B cell (primary cell): ENCODE measurements around the gene RSPH1. TPM values are rescaled to one million over a fixed set of nuclear protein-coding genes. Genes with fewer than 3 reads are reported as not detected.

Experiments
- ATAC-seq: fragments of 200-7000 bp; cut with Tn5 transposase; one replicate; pipeline ENCODE4 v1.10.0; 2021; ENCODE audit warnings: low read depth, mild to moderate bottlenecking, moderate number of reproducible peaks, moderate library complexity
- CTCF ChIA-PET: fragments of 350-600 bp; sonication (Branson Sonifier 250); formaldehyde crosslinking; loops from one replicate; lab custom pipeline; 2021; ENCODE audit warnings: antibody characterized with exemption, inconsistent platforms; lab: Charles Lee
- POLR2A ChIA-PET: fragments of 350-600 bp; sonication (Branson Sonifier 250); formaldehyde crosslinking; loops from one replicate; lab custom pipeline; 2021; ENCODE audit warnings: antibody characterized with exemption; lab: Charles Lee
- DNase-seq: peaks from one replicate; pipeline ENCODE4 v3.0.0; 2013
- H2AFZ ChIP-seq: 2 replicates; pipeline ENCODE4 v1.6.1; 2012; ENCODE audit warnings: mild to moderate bottlenecking, low read depth, low read length; ENCODE audit not compliant: insufficient read depth, poor library complexity, severe bottlenecking
- H3K27ac ChIP-seq, 2 donors: 1 replicate in 1 of 2; 2 replicates in 1 of 2; pipeline ENCODE4 v1.5.1; 2012 to 2013; ENCODE audit warnings: low read length in 2 of 2, mild to moderate bottlenecking in 2 of 2, moderate library complexity in 1 of 2
- H3K27me3 ChIP-seq, 4 experiments: fragments of 200-600 bp in 1 of 4; sonication (generic) in 1 of 4; replicated peaks in 1 of 4; 1 replicate in 2 of 4; 2 replicates in 2 of 4; pipeline versions ENCODE4 v1.6.1 to v1.7.0; 2013 to 2016; ENCODE audit warnings: low read length in 3 of 4, mild to moderate bottlenecking in 2 of 4, mixed read lengths in 1 of 4, moderate library complexity in 1 of 4; ENCODE audit not compliant: insufficient read depth in 4 of 4, control insufficient read depth in 3 of 4; ENCODE audit errors: control extremely low read depth in 1 of 4
- H3K36me3 ChIP-seq, 2 experiments: replicated peaks in 1 of 2; 1 replicate in 1 of 2; 2 replicates in 1 of 2; pipeline versions ENCODE4 v1.6.1 to v1.7.1; 2013; ENCODE audit warnings: low read length in 1 of 2; ENCODE audit not compliant: insufficient read depth in 2 of 2, control insufficient read depth in 1 of 2; ENCODE audit errors: control extremely low read depth in 1 of 2, extremely low read depth in 1 of 2
- H3K4me1 ChIP-seq, 2 donors: fragments of 200-600 bp in 1 of 2; sonication (generic) in 1 of 2; 1 replicate in 1 of 2; 2 replicates in 1 of 2; pipeline versions ENCODE4 v1.5.1 to v1.6.1; 2013 to 2017; ENCODE audit warnings: low read length in 2 of 2; ENCODE audit not compliant: control insufficient read depth in 2 of 2, insufficient read depth in 2 of 2
- H3K4me2 ChIP-seq: replicated peaks from 2 replicates; pipeline ENCODE3; 2012; ENCODE audit warnings: mild to moderate bottlenecking, low read depth, low read length; ENCODE audit not compliant: poor library complexity, severe bottlenecking
- H3K4me3 ChIP-seq, 5 experiments: fragments of 200-600 bp in 1 of 5; sonication (generic) in 1 of 5; 1 replicate in 3 of 5; 2 replicates in 2 of 5; pipeline versions ENCODE4 v1.5.1 to v1.7.0; 2011 to 2016; ENCODE audit warnings: low read length in 4 of 5, mild to moderate bottlenecking in 4 of 5, low read depth in 2 of 5, control low read depth in 1 of 5, moderate library complexity in 1 of 5; ENCODE audit not compliant: insufficient read depth in 1 of 5; ENCODE audit errors: control extremely low read depth in 1 of 5, extremely low read depth in 1 of 5
- H3K79me2 ChIP-seq: fragments of 200-600 bp; sonication (generic); one replicate; pipeline ENCODE4 v1.6.0; 2016; ENCODE audit warnings: low read length; ENCODE audit not compliant: control insufficient read depth, insufficient read depth
- H3K9ac ChIP-seq: fragments of 200-600 bp; sonication (generic); 2 replicates; pipeline ENCODE4 v1.6.1; 2017; ENCODE audit warnings: mild to moderate bottlenecking, low read length, moderate library complexity
- H3K9me3 ChIP-seq, 3 donors: one replicate each; pipeline versions ENCODE4 v1.6.1 to v1.7.1; 2013; ENCODE audit warnings: low read length in 2 of 3; ENCODE audit not compliant: control insufficient read depth in 2 of 3, insufficient read depth in 1 of 3; ENCODE audit errors: control extremely low read depth in 1 of 3
- H4K20me1 ChIP-seq: 2 replicates; pipeline ENCODE4 v1.6.0; 2012; ENCODE audit warnings: mild to moderate bottlenecking, low read length; ENCODE audit not compliant: insufficient read depth, control insufficient read depth, poor library complexity, severe bottlenecking
- H3K27ac Mint-ChIP-seq: one replicate; pipeline ENCODE4 v1.8.0; 2021; ENCODE audit warnings: mixed read lengths
- H3K27me3 Mint-ChIP-seq: one replicate; pipeline ENCODE4 v1.8.0; 2021; ENCODE audit warnings: mixed read lengths
- H3K4me1 Mint-ChIP-seq: one replicate; pipeline ENCODE4 v1.8.0; 2021; ENCODE audit warnings: mixed read lengths
- H3K4me3 Mint-ChIP-seq: one replicate; pipeline ENCODE4 v1.8.0; 2021; ENCODE audit warnings: mixed read lengths
- H3K9me3 Mint-ChIP-seq: one replicate; pipeline ENCODE4 v1.8.0; 2022; ENCODE audit warnings: mixed read lengths; ENCODE audit not compliant: insufficient read depth
- EZH2 ChIP-seq: IDR thresholded peaks from 2 replicates; pipeline ENCODE4 v1.6.1; 2012; ENCODE audit warnings: borderline replicate concordance, low read depth, mild to moderate bottlenecking, moderate library complexity, low read length; ENCODE audit not compliant: insufficient read depth, poor library complexity, severe bottlenecking
- WGBS: methylation state at CpG from one replicate; pipeline ENCODE4 v1.1.5; 2013; ENCODE audit warnings: missing lambda C conversion rate; ENCODE audit not compliant: insufficient coverage; 5-methylcytosine and 5-hydroxymethylcytosine counted together
- intact Hi-C: fragments of 100-400 bp; cut with micrococcal nuclease; formaldehyde crosslinking; loops from one replicate; pipeline ENCODE4 v1.10.0; 2022
- polyA plus RNA-seq: library from polyadenylated mRNA; depleted of rRNA; stranded (reverse); fragments of >200 nt; gene quantifications from 2 replicates; pipeline ENCODE4 v1.2.3, GENCODE V29; 2012
- total RNA-seq, 2 donors: library from RNA; stranded (reverse); fragments of 120-200 nt in 1 of 2; gene quantifications; 1 replicate in 1 of 2; 2 replicates in 1 of 2; pipeline versions ENCODE4 v1.2.3 to v1.2.4, GENCODE V29; 2013 to 2022
- TF ChIP-seq, protein P1 (sequence below): fragments of 200-600 bp; IDR thresholded peaks from one replicate; pipeline ENCODE4 v1.8.0; 2022; ENCODE audit warnings: antibody characterized with exemption, mild to moderate bottlenecking

The RSPH1 gene
- total and polyA plus RNA-seq, 2 donors (not counting 1 experiment from before 2014, with no cell fraction given) = 0.10 to 0.64 TPM

DNA sequence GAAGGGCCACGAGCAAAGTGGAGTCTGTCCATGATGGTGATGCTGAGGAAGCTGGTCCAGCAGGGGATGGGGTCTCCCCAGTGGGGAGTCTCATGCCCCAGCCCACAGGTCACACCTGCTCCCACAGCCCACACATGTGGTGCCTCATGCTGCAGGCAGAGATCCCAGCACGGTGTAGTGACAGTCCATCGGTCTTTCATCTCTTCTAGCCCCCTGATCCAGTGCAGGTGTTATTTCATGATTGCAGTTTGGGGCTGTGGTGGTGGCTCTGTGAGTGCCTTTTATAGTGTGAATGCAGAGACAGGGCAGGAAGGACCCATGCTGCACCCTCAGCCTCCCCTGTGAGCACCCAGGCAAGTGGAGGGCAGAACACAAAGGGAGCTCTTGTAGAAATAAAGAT is 47.3 kb downstream of the RSPH1 start:
- 88% methylated on average over 2 of the region's 3 CpGs for WGBS
- Histone ChIP-seq H3K9ac (no peak overlapping the region), H3K79me2 (no peaks in the 10 kb centered on the region), H3K4me2 (no peak overlapping the region), H2AFZ (no peak overlapping the region), H3K36me3 (no peaks in the 10 kb centered on the region), H4K20me1 (no peaks in the 10 kb centered on the region), H3K4me1 (peaks cover 0 to 9% of the 10 kb centered on the region in 2 donors), H3K27ac (no peak overlapping the region), H3K27me3 (peaks cover 0 to 21% (median 2%) of the 10 kb centered on the region in 4 experiments), H3K4me3 (no peak overlapping the region), H3K9me3 (no peaks in the 10 kb centered on the region)
- ATAC-seq (no peak), DNase-seq (no peak)
- Mint-ChIP-seq H3K4me3 (no peak overlapping the region), H3K4me1 (peaks cover 6% of the 10 kb centered on the region), H3K27ac (no peak overlapping the region), H3K9me3 (no peaks in the 10 kb centered on the region), H3K27me3 (peaks cover 8% of the 10 kb centered on the region)
- TF ChIP-seq EZH2 = no peak
- TF ChIP-seq, protein P1, sequence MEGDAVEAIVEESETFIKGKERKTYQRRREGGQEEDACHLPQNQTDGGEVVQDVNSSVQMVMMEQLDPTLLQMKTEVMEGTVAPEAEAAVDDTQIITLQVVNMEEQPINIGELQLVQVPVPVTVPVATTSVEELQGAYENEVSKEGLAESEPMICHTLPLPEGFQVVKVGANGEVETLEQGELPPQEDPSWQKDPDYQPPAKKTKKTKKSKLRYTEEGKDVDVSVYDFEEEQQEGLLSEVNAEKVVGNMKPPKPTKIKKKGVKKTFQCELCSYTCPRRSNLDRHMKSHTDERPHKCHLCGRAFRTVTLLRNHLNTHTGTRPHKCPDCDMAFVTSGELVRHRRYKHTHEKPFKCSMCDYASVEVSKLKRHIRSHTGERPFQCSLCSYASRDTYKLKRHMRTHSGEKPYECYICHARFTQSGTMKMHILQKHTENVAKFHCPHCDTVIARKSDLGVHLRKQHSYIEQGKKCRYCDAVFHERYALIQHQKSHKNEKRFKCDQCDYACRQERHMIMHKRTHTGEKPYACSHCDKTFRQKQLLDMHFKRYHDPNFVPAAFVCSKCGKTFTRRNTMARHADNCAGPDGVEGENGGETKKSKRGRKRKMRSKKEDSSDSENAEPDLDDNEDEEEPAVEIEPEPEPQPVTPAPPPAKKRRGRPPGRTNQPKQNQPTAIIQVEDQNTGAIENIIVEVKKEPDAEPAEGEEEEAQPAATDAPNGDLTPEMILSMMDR = no peak
- intact Hi-C loops = no loop called here
- CTCF ChIA-PET = interaction anchor here (1.5 to 2.4 kb wide), 3 partner anchors 110 to 303 kb away, joined by 3 to 9 read pairs (median 8); no protein-coding TSS in a partner anchor
- POLR2A ChIA-PET = no interaction called here

DNA sequence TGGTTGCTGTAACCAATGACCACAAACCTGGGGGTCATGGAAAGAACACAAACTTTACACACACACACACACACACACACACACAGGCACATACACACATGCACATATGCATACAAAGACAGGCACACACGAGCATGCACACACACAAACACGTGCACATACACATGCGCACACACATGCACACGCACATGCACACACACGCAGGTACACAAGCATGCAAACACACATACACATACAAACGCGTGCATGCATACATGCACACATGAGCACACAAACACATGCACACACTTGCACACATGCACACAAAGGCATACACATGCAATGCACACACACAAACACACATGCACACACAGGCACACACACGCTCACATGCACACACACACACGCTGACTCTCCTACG is 48.3 kb downstream of the RSPH1 start:
- CTCF ChIA-PET = interaction anchor here (1.5 kb wide), 1 partner anchor 109 kb away, joined by 3 read pairs; no protein-coding TSS in a partner anchor
- Mint-ChIP-seq H3K27me3 (peaks cover 8% of the 10 kb centered on the region), H3K4me1 (peaks cover 6% of the 10 kb centered on the region), H3K27ac (no peak overlapping the region), H3K9me3 (no peaks in the 10 kb centered on the region), H3K4me3 (no peak overlapping the region)
- no peaks in the 10 kb centered on the region for H3K36me3 ChIP-seq
- H3K79me2 ChIP-seq = no peaks in the 10 kb centered on the region
- 95% methylated on average over 10 of the region's 10 CpGs for WGBS
- H2AFZ ChIP-seq = no peak overlapping the region
- no peak for ATAC-seq
- peaks cover 0 to 9% of the 10 kb centered on the region in 2 donors for H3K4me1 ChIP-seq
- H3K27me3 ChIP-seq = peaks cover 0 to 14% (median 0%) of the 10 kb centered on the region in 4 experiments
- no peak for DNase-seq
- H3K9me3 ChIP-seq = no peaks in the 10 kb centered on the region
- TF ChIP-seq EZH2 = no peak
- TF ChIP-seq, protein P1 = no peak
- H3K4me3 ChIP-seq = no peak overlapping the region
- no peak overlapping the region for H3K4me2 ChIP-seq
- POLR2A ChIA-PET = no interaction called here
- no peak overlapping the region for H3K27ac ChIP-seq
- H4K20me1 ChIP-seq = no peaks in the 10 kb centered on the region
- H3K9ac ChIP-seq = no peak overlapping the region
- intact Hi-C loops = no loop called here
